ENCODE results near the gene EHBP1. TPM values are rescaled to one million over a fixed set of nuclear protein-coding genes. Genes with fewer than 3 reads are reported as not detected.
"Not testable (repeated sequence)": the region's sequence is repeated elsewhere in the genome, so short reads cannot be mapped to it uniquely, and the experiment has no call there.

EHBP1 gene
- polyA plus RNA-seq, 12 donors = 23.7 to 67.8 (median 32.0) TPM; not detected in 1

DNA sequence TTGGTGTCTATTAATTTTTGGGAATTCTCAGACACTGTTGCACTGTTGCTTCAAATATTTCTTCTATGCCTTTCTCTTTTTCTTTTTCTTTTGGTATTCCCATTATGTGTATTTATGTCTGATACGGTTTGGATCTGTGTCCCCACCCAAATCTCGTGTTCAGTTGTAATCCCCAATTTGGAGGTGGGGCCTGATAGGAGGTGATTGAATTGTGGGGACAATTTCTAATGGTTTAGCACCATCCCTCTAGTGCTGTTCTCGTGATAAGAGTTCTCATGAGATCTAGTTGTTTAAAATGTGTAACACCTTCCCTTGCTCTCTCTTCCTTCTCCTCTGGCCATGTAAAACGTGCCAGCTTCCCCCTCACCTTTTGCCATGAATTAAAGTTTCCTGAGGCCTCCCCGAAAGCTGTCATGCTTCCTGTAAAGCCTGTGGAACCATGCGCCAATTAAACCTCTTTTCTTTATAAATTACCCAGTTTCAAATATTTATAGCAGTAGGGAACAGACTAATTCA, 26.8 kb downstream of the EHBP1 start:
- DNase-seq = no peak

DNA sequence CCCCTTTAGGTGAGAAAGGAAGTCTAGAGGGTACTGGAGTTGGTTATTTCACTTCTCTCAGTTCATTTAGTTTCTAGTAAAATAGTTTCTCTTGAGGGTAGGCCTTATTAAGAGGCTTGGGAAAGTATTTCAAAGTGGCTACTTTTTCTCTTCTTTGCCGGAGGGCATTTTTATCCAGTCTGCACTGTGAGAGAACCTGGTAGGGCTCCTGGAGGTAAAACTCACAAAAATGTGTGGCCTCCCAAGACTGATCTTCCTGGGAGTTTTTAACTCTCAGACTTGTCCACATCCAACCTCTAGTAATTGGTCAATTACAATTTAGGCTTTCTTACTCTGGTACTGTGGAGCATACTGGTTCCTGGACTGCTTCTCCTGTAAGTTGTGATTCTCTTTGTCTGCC, 28.0 kb downstream of the EHBP1 start:
- no peak for DNase-seq

DNA sequence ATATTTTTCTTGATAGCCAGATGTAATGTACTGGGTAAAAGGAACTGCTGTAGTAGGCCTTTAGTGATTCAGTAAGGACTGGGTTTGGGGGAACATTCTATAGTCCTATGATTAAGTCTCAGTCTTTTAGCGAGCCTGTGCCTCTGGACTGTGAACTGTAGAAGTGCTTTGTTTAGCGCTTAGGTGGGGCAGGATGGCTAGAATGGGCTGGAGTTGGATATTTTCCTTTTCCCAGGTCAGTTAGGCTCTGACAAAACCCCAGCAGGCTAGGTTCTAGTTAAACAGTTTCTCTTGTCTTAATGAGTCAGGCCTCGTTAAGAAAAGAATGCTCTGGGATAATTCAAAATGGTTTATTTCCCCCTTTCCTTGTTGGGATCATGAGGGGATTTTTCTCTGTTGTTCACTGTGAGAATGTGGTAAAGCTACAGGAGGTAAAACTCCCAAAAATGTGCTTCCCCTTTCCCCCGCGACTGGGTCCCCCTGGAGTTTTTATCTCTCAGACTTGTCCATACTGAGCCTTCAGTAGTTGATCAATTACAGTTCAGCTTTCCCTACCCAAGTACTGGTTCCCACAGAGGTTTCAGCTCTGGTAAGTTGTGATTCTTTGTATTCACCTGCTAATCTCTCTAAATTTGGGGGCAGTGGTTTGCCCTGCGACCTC, 31.5 kb downstream of the EHBP1 start:
- no peak for DNase-seq

DNA sequence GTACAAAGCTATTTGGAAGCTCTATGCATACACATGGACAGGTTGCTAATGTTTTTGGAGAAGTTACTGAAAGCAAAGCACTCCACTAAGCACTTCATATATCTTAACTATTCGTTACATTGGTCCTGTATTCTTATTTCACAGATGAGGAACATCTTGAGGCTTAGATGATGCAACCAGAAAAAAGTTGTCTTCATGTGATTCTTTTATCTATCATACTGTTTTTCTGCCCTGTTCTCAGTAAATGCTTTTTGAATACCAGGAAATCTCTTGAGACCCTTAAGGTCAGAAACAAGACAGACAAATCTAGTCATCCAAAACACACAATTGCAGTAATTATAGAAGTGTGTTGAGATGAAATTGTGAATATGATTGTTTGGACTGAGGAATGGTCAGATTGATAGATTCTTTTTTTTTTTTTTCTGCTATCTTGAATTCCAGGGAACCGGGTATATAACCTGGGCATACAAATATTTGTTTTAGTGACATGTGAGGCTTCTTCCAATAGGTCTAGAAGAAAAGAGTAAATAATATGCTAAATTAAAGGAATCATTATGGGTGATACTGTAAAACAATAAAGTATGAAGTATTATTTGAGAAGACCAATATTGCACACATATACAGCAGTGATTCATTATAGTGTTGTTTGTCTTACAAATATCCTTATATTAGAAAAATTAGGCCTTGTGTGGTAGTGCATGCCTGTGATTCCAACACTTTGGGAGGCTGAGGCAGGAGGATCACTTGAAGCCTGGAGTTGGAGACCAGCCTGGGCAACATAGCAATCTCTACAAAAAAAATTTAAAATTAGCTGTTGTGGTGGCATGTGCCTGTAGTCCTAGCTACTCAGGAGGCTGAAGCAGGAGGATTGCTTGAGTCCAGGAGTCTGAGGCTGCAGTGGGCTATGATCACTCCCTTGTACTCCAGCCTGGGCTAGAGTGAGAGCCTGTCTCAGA, 33.7 kb downstream of the EHBP1 start:
- no peak for DNase-seq

DNA sequence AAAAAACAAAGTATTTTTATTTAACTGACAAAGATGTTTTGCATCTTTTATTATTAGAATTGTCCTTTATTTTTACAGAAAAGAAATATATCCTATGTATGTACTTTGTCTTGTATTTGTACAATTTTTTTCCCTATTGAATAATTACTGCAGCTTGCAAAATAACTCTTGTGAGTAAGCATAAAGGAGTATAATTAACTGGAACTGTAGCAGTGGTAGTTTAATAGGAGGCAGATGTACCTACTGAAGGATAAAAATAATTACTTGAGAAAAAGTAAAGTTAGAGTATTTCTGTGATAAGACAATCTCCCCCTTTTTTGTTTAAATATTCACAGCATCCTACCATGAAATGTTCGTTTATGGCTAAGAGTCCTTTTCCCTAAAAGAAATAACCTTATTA, 34.7 kb downstream of the EHBP1 start:
- DNase-seq = no peak

DNA sequence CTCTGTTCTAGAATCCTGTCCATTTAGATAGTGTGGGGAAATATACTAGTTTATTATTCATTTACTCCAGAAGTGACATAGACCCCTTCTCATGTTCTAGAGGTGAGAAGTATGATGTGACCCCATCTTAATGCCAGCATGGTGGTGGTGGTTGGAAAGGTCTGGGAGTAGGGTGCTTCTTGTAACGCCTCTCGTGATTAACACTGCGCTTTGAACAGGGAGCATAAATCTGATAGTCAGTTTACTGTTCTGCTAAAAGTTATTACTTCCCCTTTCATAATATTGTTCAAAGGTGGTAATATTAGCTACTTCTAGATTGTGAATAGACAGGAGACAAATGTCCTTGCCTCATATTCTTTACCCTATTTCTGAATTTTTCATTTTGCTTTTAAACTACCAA, 35.6 kb downstream of the EHBP1 start:
- no peak for DNase-seq

- no peak for DNase-seq
Observed at GRCh38 chr2:62741954-62742722, 36.6 kb downstream of the EHBP1 start.

DNA sequence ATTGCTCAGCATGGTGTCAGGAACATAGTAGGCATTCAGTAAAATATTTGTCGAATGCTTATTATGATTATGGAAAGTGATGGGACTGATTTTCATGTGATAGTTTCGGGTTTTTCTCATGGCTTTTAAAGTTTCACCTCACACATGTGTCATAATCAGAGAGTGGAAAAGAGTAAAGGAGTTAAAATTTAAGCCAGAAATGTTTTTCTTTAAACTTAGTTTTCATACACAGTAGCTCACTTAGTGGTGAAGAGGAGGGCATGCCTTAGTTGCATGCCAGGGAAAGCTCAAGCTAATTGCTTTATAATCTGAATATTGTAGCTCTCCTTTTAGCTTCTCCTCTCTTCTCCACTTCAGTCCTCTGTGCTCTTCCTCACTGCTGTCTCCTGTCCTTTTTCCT, 38.0 kb downstream of the EHBP1 start:
- no peak for DNase-seq

DNA sequence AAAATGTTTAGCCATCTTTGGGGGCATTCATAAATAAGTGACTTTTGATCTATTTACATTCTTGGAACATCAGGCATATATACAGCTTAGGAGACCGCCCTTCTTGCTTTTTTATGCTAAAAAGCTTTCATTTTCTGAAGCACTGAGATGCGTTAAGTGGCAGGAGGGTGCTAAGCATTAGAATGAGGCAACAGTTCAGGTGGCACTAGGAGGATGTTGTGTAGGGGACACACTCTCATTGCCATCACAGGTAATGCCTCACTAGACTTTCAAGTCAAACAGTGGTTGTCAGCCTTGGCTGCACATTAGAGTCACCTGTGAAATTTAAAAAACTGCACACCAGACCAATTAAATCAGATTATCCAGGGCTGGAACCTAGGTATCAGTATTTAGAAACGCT, 39.1 kb downstream of the EHBP1 start:
- no peak for DNase-seq

DNA sequence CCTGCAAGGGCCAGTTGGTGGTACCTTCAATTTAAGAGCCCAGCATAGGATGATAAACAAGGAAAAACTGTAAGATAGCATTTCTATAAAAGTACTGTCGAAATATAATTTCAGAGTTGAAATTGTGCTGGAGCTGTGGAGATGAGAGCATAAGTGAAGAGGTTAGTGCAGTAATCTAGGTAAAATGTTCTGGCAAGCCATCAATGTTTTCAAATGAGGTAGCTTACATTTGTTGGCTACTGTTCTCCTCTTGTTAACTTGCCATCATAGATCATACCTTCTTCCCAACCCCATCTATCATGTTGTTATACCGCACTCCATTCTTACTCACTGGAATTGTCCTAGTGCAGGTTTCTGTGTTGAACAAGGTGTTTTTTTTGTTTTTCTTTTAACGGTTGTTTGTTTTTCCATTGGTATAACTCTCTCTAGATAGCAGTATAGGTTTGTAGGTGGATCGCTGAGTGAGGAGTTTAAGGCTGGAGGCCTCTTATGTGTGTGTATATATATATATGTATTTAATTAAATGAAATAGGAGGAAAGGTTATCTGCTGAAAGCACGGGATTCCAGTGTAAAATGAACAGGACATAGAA, 40.5 kb downstream of the EHBP1 start:
- DNase-seq = no peak

DNA sequence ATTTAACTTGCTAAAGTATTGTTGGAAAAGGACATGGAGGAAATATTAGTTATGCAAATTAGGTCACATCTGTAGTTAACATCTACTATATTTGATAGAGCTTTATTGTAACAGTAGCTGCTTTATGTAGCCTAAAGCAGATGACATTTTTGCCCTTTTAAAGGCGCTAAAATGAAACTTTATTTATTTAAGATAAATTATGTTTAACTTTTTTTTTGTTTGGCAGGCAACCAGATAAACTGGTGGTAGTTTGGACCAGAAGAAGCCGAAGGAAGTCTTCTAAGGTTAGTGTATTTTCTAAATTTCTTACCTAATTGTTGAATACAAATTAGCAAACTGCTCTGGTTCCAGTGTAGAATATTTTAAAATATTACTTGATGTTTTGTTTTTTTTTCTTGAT, 41.7 kb downstream of the EHBP1 start:
- no peak for DNase-seq

- no peak for DNase-seq
Observed at GRCh38 chr2:62747876-62748275, 42.4 kb downstream of the EHBP1 start.

DNA sequence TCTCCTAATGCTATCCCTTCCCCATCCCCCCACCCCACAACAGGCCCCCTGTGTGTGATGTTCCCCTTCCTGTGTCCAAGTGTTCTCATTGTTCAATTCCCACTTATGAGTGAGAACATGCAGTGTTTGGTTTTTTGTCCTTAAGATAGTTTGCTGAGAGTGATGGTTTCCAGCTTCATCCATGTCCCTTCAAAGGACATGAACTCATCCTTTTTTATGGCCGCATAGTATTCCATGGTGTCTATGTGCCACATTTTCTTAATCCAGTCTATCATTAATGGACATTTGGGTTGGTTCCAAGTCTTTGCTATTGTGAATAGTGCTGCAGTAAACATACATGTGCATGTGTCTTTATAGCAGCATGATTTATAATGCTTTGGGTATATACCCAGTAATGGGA, 43.6 kb downstream of the EHBP1 start:
- DNase-seq = not testable (repeated sequence)

DNA sequence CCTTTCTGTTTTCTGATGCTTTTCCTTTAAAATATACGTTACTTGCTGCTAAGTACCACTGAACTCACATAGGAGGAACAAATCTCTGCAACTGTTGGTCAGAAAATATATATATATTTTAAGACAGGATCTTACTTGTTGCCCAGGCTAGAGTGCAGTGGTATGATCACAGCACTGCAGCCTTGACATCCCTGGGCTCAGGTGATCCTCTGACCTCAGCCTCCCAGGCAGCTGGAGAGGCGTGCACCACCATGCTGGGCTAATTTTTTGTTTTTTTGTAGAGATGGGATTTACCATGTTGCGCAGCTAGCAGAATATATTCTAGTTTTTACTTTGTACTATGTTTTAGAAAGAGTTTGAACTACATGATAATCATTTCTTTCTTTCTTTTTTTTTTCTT, 51.5 kb downstream of the EHBP1 start:
- DNase-seq = no peak

GRCh38 chr2:62760026-62760425, 54.5 kb downstream of the EHBP1 start:
- no peak for DNase-seq

GRCh38 chr2:62760555-62760954, 55.0 kb downstream of the EHBP1 start:
- DNase-seq = no peak

GRCh38 chr2:62765619-62766376, 60.3 kb downstream of the EHBP1 start:
- no peak for DNase-seq

DNA sequence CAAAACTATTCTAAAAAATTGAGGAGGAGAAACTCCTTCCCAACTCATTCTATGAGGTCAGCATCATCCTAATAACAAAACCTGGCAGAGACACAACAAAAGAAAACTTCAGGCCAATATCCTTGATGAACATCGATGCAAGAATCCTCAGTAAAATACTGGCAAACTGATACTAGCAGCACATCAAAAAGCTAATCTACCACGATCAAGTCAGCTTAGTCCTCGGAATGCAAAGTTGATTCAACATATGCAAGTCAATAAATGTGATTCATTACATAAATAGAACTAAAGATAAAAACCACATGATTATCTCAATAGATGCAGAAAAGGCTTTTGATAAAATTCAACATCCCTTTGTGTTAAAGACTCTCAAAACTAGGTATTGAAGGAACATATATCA, 63.1 kb downstream of the EHBP1 start:
- no peak for DNase-seq

DNA sequence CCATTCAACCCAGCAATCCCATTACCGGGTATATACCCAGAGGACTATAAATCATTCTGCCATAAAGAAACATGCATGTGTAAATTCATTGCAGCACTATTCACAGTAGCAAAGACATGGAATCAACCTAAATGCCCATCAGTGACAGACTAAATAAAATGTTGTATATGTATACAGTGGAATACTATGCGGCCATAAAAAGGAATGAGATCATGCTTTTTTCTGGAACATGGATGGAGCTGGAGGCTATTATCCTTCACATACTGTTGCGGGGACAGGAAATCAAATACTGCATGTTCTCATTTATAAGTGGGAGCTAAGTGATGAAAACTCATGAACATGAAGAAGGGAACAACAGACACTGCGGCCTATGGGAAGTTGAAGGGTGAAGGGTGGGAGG, 65.1 kb downstream of the EHBP1 start:
- no peak for DNase-seq

DNA sequence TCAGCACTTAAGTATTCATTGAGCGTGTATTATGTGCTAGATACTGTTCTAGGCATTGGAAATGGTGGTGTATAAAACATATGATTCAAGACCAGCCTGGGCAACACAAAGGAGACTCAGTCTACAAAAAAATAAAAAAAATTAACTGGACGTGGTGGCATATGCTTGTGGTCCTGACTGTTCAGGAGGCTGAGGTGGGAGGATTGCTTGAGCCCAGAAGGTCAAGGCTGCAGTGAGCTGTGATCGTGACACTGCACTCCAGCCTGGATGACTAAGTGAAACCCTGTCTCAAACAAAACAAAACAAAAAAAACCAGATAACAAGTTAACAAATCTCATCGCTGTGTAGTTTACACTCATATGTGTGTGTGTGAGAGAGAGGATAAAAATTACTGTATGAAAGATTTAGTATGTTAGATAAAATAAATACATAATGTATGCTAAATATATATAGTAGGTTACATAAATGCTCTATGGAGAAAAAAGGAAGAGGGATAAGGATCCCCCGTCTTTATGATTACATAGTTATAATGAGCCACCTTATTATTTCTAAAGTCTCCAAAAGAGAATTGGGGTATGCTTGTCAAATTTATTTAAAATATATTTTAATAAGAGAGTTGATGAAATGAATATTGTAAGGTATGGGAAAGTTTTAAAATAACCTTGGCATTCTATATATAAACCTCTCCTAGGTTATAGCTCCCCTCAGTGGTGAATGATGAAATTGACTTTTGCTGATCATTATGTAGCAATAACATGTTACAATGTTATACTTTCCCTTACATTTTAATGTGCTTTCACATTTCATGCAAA, 69.2 kb downstream of the EHBP1 start:
- peak; percentile 55 for DNase-seq
